Mammary epithelial cell (primary cell): Measurements from ENCODE around the gene AKIRIN2.

ENCODE experiments used
- EZH2 ChIP-seq: IDR thresholded peaks from 2 replicates; pipeline ENCODE4 v1.6.1; 2012; ENCODE audit warnings: low read length, inconsistent platforms, borderline replicate concordance
- TF ChIP-seq, protein P1 (sequence below), 2 donors: IDR thresholded peaks in 1 of 2; conservative IDR thresholded peaks in 1 of 2; 2 replicates each; pipeline ENCODE4 v1.5.1; 2011 to 2012; ENCODE audit warnings: inconsistent platforms in 2 of 2, low read length in 2 of 2, mild to moderate bottlenecking in 2 of 2, control low read depth in 1 of 2, low read depth in 1 of 2; ENCODE audit not compliant: insufficient read depth in 1 of 2; ENCODE audit errors: extremely low read depth in 1 of 2

DNA sequence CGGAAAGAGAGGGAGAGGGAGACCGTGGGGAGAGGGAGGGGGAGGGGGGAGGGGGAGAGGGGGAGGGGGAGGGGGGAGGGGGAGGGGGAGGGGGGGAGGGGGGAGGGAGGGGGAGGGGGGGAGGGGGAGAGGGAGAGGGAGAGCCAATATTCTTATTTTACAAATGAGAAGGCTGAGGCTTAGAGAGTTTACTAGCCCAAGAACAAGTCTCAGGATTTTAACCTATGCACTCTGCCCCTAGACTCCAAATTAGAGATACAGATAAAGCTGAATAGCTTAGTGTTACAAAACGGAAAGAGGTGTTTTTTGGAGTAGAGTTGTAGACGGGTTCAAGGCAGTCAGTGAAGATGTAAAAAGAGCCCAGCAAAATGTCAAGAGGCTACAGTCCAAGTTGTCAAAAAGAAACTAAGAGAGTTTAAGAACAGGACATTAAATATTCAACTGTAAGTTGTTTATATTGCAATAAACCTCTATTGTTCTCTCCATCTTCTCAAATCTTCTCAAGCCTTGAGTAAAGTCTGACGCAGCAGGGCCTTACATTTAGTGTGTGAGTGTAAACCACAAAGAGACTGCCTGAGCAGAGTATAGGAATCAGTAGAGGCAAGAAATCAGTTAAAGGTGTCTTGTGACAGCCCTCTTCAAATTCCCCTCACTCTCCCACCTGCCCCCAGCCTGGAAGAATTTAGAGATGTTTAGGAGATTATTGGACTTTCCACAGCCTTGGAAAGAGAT lies 34.9 kb upstream of the AKIRIN2 start:
- TF ChIP-seq, protein P1, sequence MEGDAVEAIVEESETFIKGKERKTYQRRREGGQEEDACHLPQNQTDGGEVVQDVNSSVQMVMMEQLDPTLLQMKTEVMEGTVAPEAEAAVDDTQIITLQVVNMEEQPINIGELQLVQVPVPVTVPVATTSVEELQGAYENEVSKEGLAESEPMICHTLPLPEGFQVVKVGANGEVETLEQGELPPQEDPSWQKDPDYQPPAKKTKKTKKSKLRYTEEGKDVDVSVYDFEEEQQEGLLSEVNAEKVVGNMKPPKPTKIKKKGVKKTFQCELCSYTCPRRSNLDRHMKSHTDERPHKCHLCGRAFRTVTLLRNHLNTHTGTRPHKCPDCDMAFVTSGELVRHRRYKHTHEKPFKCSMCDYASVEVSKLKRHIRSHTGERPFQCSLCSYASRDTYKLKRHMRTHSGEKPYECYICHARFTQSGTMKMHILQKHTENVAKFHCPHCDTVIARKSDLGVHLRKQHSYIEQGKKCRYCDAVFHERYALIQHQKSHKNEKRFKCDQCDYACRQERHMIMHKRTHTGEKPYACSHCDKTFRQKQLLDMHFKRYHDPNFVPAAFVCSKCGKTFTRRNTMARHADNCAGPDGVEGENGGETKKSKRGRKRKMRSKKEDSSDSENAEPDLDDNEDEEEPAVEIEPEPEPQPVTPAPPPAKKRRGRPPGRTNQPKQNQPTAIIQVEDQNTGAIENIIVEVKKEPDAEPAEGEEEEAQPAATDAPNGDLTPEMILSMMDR (conservative IDR thresholded peaks at IDR 0.05 in 1 of 2, IDR thresholded peaks at IDR 0.05 in 1 of 2; ENCODE audit: extremely low read depth in 1 of 2, insufficient read depth in 1 of 2, low read depth in 1 of 2, low read length in 2 of 2), result no peak
- TF ChIP-seq EZH2, result no peak
